Ascending aorta (tissue), 2 donors: Measurements from ENCODE around the gene PLCE1. TPM values are rescaled to one million over a fixed set of nuclear protein-coding genes. Genes with fewer than 3 reads are reported as not detected.
"Not testable (repeated sequence)": the region's sequence is repeated elsewhere in the genome, so short reads cannot be mapped to it uniquely, and the experiment has no call there.

Experiments
- DNase-seq, 2 donors: peaks; one replicate each; pipeline ENCODE4 v3.0.0-alpha.2; 2019; ENCODE audit warnings: low spot score in 2 of 2
- H3K27ac ChIP-seq, 2 donors: fragments of 200-600 bp; sonication (generic); one replicate each; pipeline ENCODE4 v1.5.1; 2016 to 2017; ENCODE audit warnings: mild to moderate bottlenecking in 1 of 2
- H3K27me3 ChIP-seq: fragments of 200-600 bp; sonication (generic); one replicate; pipeline ENCODE4 v1.5.1; 2017
- H3K36me3 ChIP-seq, 2 donors: fragments of 200-600 bp; sonication (generic); one replicate each; pipeline ENCODE4 v1.5.1; 2016
- H3K4me1 ChIP-seq, 2 donors: fragments of 200-600 bp; sonication (generic); one replicate each; pipeline ENCODE4 v1.5.1; 2016 to 2017; ENCODE audit warnings: mild to moderate bottlenecking in 1 of 2
- H3K4me3 ChIP-seq, 2 donors: fragments of 200-600 bp; sonication (generic); one replicate each; pipeline ENCODE4 v1.5.1; 2016 to 2017; ENCODE audit warnings: mild to moderate bottlenecking in 1 of 2
- H3K9me3 ChIP-seq, 2 donors: fragments of 200-600 bp; sonication (generic); one replicate each; pipeline ENCODE4 v1.5.1; 2016
- intact Hi-C: fragments of 100-400 bp; cut with DNase I; formaldehyde crosslinking; loops from one replicate; pipeline ENCODE4 v1.15.1; 2023
- total RNA-seq: library from RNA; depleted of rRNA; stranded (reverse); fragments of >200 nt; gene quantifications from one replicate; pipeline ENCODE4 v1.1.0, GENCODE V29; 2016
- TF ChIP-seq, protein P1 (sequence below), 3 experiments: fragments of 200-600 bp in 2 of 3; fragments of 450-650 bp in 1 of 3; sonication (generic) in 2 of 3; IDR thresholded peaks; one replicate each; pipeline ENCODE4 v1.5.1; 2016 to 2019; ENCODE audit warnings: antibody characterized with exemption in 3 of 3, mild to moderate bottlenecking in 1 of 3, moderate library complexity in 1 of 3

The PLCE1 gene
- total RNA-seq, 1 donor from 2014 or later: 3.8 TPM

DNA sequence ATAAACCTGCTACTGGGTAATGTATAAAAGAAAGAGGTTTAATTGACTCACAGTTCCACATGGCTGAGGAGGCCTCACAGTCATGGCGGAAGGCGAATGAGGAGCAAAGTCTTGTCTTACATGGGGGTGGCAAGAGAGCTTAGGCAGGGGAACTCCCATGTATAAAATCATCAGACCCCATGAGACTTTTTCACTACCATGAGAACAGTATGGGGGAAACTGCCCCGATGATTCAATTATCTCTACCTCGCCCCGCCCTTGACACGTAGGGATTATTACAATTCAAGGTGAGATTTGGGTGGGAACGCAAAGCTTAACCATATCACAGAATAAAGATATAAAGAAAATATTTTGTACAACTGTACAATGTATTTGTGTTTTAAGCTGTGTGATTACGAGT is 39.4 kb upstream of the PLCE1 start:
- TF ChIP-seq, protein P1, sequence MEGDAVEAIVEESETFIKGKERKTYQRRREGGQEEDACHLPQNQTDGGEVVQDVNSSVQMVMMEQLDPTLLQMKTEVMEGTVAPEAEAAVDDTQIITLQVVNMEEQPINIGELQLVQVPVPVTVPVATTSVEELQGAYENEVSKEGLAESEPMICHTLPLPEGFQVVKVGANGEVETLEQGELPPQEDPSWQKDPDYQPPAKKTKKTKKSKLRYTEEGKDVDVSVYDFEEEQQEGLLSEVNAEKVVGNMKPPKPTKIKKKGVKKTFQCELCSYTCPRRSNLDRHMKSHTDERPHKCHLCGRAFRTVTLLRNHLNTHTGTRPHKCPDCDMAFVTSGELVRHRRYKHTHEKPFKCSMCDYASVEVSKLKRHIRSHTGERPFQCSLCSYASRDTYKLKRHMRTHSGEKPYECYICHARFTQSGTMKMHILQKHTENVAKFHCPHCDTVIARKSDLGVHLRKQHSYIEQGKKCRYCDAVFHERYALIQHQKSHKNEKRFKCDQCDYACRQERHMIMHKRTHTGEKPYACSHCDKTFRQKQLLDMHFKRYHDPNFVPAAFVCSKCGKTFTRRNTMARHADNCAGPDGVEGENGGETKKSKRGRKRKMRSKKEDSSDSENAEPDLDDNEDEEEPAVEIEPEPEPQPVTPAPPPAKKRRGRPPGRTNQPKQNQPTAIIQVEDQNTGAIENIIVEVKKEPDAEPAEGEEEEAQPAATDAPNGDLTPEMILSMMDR (IDR thresholded peaks at IDR 0.05): no peak
- Histone ChIP-seq H3K4me3 (no peak overlapping the region), H3K9me3 (no peaks in the 10 kb centered on the region), H3K27ac (no peak overlapping the region), H3K27me3 (no peaks in the 10 kb centered on the region), H3K4me1 (no peaks in the 10 kb centered on the region), H3K36me3 (no peaks in the 10 kb centered on the region)
- no peak for DNase-seq
- intact Hi-C loops: no loop called here

DNA sequence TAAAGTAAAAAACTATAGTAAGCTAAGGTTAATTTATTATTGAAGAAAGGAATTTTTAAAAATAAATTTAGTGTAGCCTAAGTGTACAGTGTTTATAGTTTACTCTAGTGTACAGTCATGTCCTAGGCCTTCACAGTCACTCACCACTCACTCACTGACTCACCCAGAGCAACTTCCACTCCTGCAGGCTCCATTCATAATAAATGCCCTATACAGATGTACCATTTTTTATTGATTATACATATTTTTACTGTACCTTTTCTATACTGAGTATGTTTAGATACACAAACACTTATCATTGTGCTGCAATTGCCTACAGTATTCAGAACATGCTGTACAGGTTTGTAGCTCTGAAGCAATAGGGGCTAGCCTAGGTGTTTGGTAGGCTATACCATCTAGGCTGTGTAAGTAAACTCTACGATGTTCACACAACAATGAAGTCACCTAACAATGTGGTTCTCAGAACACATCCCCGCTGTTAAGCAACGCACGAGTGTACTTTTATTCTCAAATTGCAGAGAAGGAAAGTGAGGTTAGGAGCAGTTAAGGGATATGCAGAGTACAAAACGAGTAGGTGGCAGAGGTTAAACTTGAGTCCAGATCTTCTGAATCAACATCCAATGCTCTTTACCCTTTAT is 38.9 kb upstream of the PLCE1 start:
- no peak overlapping the region for H3K4me3 ChIP-seq
- no peak for DNase-seq
- TF ChIP-seq, protein P1 (IDR thresholded peaks at IDR 0.05): no peak
- no peaks in the 10 kb centered on the region for H3K27me3 ChIP-seq
- no peaks in the 10 kb centered on the region for H3K4me1 ChIP-seq
- no peak overlapping the region for H3K27ac ChIP-seq
- no peaks in the 10 kb centered on the region for H3K36me3 ChIP-seq
- no peaks in the 10 kb centered on the region for H3K9me3 ChIP-seq
- intact Hi-C loops: no loop called here

DNA sequence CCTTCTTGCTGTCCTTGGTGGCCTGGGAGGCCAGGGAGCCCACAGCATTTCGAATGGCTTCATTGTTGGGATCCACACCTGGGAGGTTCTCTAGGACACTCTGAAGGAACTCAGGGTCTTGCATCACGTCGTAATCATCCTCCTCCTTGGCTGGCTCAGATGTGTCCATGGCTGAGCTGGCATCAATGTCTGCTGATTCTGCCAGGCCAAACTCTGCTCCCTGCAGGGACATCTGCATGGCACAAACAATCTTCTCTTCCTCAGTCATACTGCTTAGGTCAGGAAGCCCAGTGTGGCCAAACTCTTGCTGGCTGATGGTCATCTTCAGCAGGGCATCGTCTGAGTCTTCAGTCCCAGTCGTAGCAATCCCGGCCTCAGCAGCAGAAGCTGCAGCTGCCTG is 34.9 kb upstream of the PLCE1 start:
- Histone ChIP-seq H3K9me3 (no peaks in the 10 kb centered on the region), H3K4me3 (no peak overlapping the region), H3K27me3 (no peaks in the 10 kb centered on the region), H3K4me1 (no peaks in the 10 kb centered on the region), H3K27ac (no peak overlapping the region), H3K36me3 (no peaks in the 10 kb centered on the region)
- intact Hi-C loops: no loop called here
- TF ChIP-seq, protein P1 (IDR thresholded peaks at IDR 0.05): no peak
- no peak for DNase-seq

DNA sequence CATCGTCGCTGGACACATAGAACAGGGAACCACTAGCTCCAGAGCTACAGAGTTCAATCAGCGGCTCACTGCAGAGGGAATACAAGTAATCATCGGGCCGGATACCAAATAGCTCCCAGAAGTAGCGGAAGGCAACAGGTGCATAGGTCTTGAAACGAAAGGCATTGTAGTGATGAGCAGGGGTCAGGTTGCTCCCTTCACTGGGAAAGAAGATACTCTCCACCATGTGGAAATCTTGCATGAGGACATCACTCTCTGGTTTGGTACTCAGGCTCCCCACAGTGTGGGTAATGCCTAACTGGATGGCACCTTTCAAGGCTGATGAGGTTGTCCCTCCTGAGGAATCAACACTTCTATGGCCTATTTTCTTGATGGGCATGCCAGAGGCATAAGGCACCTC is 32.7 kb upstream of the PLCE1 start:
- H3K4me1 ChIP-seq, H3K9me3 ChIP-seq, H3K27ac ChIP-seq, H3K27me3 ChIP-seq, DNase-seq, H3K4me3 ChIP-seq, intact Hi-C loops, H3K36me3 ChIP-seq: not testable (repeated sequence)

DNA sequence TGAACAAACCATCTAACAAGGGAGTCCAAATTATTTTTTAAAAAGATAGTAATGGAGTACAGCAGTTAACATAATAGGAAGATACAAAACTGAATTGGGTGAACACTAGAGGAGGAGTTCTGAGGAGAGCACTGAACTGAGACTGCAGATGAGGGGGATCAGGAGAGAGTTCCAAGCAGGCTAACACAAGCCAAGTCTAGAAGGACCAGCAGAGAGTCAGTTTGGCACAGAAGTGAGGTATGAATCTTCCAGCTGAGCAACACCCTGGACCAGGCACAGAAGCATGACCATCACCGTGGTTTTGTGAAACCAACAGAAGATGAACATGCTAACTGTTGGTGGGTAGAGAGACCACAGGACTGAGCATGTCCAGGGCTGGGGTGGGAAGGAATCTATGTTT is 30.8 kb upstream of the PLCE1 start:
- intact Hi-C loops: no loop called here
- Histone ChIP-seq H3K27me3 (no peaks in the 10 kb centered on the region), H3K36me3 (no peaks in the 10 kb centered on the region), H3K27ac (no peak overlapping the region), H3K4me3 (no peak overlapping the region), H3K9me3 (no peaks in the 10 kb centered on the region), H3K4me1 (no peaks in the 10 kb centered on the region)
- no peak for DNase-seq
- TF ChIP-seq, protein P1 (IDR thresholded peaks at IDR 0.05): no peak

DNA sequence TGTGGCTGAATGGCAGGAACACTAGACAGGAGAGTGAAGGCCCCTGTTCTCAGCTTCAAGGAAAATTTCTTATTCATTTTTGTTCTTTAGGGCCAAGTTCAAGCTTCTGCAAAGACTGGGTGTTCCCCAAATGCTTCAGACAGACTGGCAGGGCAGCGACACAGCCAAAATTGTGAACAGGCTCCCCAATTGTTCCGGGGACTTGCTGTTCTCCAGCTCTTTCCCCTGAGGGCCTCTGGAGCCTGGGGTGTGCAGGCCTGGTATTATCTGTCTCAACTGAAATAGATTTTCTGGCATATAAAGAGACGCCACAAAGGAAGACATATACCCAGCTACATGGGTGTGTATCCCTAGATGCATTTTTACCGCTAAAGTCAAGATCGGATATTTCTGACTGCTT is 30.3 kb upstream of the PLCE1 start:
- no peak for DNase-seq
- Histone ChIP-seq H3K27ac (no peak overlapping the region), H3K36me3 (no peaks in the 10 kb centered on the region), H3K27me3 (no peaks in the 10 kb centered on the region), H3K9me3 (no peaks in the 10 kb centered on the region), H3K4me1 (no peaks in the 10 kb centered on the region), H3K4me3 (no peak overlapping the region)
- TF ChIP-seq, protein P1 (IDR thresholded peaks at IDR 0.05): no peak
- intact Hi-C loops: no loop called here
